ENCODE results near the gene SNRNP200.

Gene SNRNP200

DNA sequence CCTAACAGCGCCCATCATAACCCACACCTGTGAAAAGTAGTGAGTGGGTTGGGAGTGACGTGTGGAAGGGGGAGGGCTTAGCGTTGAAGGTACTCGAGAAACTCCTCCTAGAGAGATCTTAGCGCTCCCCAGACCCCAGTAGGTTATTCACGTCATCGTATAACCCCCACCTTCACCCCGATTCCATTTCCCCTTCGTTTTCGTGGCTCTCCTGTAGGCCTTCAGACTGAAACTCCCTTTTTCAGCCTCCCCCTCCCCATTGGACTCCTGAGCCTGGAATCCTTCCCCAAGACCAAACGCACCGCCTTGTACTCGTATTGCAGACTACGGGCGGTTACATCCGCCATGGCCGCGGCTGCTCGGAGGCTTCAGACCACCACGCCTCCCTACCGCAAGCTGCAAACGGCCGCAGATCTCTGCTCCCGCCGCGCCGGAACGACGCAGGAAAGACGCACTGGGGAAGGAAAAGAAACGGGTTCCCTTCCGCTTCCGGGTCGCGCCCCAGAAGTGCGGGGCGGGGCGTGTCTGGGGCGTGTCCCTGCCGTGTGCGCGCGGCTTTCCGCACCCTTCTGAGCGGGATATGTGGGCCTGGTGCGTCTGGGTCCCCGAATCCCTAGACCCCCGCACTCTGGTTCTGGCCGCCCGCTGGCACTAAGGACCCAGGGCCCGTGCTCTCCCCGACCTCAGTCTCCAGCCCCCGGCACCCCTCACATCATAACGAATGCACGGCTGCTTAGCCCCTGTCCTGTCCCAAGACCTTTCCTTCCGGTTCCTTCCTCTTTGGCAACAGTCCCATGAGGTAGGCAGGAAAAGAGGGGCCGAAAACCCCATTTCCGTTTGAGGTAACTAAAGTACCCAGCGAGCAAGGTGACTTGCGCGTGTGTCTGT, at the start of gene SNRNP200:
SNRNP200 (minus strand) TSS at position 456 of the 888 bp plus-strand sequence; CDS start at position 347, 109 bp downstream.
- DNase-seq (ENCODE audit: low read depth in 3 of 3, low spot score in 1 of 3) = peak; percentile 64 to 83 (median 72)

DNA sequence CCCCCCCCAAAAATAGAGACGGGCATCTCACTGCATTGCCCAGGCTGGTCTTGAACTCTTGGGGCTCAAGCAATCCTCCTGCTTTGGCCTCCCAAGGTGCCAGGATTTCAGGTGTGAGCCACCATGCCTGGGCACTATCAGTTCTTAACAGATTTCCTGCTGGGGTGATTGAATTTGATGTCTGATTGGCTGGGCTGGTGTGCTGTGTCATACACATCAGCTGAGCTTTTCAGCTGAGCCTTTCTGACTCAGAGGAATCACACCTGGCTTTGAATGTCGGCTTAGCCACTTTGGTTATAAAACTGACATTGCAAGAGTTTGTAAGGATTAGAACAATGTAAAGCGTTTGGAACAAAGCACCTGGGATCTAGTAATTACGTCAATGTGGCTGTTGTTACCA, 49.1 kb upstream of the SNRNP200 start:
- no peak for DNase-seq (ENCODE audit: low read depth in 3 of 3, low spot score in 1 of 3)

DNA sequence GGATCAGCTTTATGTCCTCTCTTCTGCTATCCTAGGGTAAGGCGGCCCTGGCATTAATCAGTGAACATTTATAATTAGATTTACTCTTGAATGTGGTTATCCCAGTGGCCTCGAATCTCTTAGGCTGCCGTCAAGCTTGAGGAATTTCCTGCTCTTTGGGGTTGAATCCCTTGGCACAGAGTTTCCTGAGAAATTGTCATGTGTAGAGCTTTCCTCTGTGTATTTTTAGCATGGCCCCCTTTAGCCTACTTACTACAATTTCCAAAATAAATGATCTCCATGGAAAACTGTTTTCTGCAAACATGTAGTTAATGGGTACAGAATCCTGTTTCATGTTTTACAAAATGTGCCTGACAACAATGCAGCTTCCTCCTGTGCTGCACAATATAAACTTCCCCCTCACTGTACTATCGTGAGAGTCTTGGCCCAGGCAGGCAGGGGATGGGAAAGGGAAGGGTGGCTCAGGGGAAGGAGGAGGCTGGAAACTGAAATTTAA, 48.3 kb upstream of the SNRNP200 start:
- DNase-seq (ENCODE audit: low read depth in 3 of 3, low spot score in 1 of 3) = no peak

DNA sequence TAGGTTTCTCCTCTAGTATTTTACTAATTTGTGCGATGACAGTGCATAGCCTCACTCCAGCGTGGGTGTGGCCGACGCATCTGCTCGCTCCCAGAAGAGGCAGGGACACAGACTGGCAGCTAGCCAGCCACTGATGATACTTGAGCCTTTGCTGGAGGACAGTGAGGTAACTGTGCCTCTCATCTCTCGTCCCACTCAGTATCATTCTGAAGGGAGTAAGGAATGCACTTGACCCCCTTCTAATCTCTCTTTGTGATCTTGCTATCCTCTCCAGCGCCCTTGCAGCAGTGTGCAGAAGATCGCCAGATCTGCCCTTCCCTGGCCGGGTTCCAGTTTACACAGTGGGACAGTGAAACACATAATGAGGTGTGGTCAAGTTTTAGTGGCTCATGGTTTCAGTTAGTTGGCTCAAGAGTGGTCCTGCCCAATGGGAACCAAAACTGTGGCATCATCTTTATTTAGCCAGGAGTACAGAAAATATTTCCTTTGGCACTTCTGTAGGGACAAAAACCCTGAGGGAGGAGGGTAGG, 47.8 kb upstream of the SNRNP200 start:
- no peak for DNase-seq (ENCODE audit: low read depth in 3 of 3, low spot score in 1 of 3)

DNA sequence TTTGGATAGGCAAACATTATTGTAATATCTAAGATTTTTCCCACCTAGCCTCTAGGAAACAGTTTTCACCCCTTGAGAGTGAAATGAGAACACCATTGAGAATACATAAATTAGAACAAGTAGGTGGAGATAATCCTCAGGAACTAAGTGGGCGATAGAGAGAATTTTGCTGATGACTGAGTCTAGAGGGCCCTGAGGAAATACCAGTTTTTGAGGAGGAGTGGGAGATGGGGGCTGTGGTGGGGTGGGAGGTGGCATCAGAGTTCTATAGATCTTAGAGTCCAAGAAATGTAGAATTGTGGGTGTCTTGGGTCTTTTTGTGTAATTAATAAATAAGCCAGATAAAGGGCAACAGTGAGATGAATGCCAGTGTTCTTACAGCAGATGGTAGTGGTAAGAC, 42.0 kb upstream of the SNRNP200 start:
- no peak for DNase-seq (ENCODE audit: low read depth in 3 of 3, low spot score in 1 of 3)

DNA sequence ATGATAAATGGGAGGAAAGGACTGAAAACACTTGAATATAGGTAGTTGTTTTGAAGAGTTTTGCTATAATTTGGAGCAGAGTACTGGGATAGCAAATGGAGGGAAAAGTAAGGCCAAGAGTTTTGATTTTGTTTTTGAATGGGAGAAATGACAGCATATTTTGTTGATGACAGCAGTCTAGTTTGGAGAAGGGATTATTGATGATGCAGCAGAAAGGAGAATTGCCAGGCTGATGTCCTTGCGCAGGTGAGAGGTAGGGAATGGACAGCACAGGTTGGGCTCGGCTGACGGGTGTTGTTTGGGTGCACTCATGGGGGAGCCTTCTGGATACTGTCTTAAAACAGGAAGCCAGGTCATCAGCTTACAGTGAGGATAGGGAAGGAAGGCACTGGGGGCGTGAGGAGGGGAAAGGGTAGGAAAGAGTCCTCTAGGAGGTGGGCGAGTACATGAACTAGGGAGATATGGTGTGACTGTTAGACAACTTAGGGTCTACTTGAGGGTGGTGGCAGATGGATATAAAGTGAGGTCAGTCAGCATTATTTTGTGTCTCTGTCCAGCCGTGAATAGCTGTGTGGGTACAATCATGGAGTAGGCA, 40.6 kb upstream of the SNRNP200 start:
- no peak for DNase-seq (ENCODE audit: low read depth in 3 of 3, low spot score in 1 of 3)

DNA sequence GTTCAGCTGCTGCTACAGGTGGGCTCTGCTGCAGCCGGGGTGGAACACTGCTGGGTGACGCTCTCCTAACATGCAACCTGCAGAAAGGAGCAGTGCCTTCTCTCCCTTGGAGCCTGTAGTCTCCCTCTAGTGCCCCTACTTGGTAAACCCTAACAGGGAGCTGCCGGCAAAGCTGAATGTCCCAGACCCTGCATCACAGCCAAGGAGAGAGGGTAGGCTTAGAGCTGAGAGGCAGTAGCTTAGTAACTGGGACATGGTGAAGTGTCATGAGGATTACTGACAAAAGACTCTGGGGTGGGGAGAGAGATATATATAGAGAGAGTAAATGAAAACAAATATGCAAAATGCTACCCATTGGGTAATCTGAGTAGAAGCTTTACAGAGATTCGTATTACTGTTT, 40.1 kb upstream of the SNRNP200 start:
- no peak for DNase-seq (ENCODE audit: low read depth in 3 of 3, low spot score in 1 of 3)

DNA sequence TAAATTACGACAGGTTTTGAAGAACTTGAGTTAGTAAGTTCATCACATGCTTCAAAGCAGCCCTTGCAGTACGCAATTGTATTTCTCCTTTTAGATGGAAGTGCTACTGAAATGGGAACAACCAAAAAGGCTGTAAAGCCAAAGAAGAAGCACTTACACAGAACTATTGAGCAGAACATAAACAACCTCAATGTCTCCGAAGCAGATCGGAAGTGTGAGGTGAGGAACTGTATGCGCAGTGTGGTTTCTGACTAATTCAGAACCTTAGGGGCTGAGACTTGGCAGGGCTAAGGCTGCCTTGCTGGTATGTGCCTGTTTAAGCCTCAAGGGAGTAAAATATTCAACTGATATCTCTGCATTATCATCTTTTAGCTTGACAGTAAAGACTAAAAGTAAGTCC, 38.7 kb upstream of the SNRNP200 start:
- DNase-seq (ENCODE audit: low read depth in 3 of 3, low spot score in 1 of 3) = no peak

DNA sequence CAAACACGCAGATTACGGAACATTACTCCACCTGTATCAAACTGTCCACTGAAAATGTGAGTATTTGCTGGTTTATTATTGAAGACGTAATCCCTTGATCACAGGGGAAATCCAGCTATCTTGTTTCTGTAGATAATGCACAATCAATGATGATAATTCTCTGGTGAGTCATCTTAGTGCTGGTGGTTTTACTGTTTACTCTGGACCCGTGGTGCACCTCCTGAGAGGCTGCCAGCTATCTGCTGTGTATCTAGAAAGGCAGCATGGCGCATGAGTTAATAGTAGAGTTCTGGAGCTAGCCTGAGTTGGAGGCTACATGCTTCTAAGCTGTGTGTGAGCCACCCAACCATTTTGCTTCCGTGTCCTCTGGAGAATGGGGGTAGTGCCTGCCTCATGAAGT, 36.7 kb upstream of the SNRNP200 start:
- DNase-seq (ENCODE audit: low read depth in 3 of 3, low spot score in 1 of 3) = no peak

DNA sequence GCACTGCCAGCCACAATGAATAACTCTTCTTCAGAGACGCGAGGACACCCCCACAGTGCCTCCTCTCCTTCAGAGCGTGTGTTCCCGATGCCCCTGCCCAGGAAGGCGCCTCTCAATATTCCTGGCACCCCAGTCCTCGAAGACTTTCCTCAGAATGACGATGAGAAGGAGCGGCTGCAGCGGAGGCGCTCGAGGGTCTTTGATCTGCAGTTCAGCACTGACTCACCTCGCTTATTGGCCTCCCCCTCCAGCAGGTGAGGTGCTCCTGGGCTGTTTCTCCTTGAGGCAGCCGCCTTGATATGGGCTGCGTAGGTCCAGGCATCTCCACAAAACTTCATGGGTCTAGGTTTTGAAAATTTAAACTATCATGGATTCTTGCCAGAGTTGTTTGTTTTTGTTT, 36.3 kb upstream of the SNRNP200 start:
- no peak for DNase-seq (ENCODE audit: low read depth in 3 of 3, low spot score in 1 of 3)

DNA sequence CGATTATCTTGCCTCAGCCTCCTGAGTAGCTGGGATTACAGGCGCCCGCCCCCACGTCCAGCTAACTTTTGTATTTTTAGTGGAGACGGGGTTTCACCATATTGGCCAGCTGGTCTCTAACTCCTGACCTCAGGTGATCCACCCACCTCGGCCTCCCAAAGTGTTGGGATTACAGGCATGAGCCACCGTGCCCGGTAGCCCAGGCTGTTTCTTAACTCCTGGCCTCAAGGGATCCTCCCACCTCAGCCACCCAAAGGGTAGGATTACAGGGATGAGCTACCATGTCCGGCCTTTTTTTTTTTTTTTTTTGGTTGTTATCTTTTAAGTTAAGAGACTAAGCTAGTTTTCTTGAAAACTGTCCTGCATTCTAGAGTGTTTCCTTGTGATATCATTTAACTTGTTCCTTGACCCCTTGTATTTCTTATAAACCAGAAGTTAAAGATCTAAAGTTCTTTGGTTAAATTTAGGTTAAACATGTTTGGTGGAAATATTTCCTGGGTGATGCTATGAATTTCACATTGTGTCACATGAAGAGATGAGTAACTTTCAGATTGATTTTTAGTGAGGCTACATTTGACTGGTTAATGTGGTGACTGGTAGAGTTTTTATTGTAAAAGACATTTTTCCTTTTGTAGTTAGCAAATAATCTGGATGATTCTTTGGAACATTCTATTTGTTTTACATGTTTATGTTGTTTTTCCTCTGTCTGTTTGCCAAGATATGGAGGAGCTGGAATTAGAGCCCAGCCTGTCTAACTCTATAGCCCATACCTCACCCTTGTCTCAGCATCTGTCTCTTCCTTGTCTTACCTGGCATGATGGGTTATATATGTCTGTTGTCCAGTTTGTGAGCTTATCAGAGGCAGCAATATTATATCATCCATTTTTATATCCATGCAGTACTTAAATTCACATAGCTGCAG, 35.4 kb upstream of the SNRNP200 start:
- no peak for DNase-seq (ENCODE audit: low read depth in 3 of 3, low spot score in 1 of 3)

DNA sequence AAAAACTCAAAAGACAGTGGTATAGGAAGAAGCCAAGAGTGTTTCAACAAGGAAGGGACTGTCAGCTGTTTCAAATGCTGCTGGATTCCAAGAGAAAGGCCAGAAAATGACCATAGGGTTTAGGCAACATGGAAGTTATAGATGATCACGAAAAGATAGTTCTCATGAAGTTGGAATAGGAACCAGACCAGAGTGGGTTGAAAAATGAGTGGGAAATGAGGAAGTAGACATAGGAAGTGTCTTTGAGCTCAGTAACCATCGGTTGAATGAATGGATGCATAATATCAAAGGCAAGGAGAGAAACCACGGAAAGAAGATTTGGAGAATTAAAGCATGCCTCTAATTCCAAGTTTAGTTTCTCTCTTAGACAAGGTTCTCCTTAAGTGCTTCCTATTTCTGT, 31.5 kb upstream of the SNRNP200 start:
- DNase-seq (ENCODE audit: low read depth in 3 of 3, low spot score in 1 of 3) = no peak

DNA sequence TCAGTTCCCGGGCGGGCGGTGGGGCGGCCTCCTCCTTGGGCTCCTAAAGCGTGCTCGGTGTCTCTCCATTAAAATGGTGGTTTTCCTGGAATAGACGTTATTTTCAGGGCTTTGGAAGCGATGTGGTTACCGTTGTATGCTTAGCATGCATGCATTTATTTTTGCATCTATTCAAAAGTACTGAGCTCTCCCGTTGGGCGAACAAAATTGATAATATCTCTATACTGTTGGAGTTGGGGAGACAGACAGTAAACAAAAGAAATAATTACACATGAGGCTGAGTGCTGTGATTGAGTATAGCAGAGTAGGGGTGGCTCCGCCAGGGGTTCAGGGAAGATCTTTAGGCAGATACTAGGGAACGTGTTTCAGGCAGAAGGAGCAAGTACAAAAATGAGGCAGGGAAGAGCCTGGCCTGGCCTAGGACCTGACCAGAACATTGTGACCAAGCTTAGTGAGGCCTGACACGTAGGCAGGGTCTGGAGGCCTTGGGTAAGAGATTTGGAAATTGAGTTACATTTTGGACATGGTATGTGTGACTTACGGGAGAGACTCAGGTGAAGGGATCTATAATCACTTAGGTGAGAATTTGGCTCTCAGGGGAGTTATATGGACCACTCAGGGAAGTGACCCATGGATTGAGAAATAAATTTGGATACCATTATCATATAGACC, 30.9 kb upstream of the SNRNP200 start:
- no peak for DNase-seq (ENCODE audit: low read depth in 3 of 3, low spot score in 1 of 3)

DNA sequence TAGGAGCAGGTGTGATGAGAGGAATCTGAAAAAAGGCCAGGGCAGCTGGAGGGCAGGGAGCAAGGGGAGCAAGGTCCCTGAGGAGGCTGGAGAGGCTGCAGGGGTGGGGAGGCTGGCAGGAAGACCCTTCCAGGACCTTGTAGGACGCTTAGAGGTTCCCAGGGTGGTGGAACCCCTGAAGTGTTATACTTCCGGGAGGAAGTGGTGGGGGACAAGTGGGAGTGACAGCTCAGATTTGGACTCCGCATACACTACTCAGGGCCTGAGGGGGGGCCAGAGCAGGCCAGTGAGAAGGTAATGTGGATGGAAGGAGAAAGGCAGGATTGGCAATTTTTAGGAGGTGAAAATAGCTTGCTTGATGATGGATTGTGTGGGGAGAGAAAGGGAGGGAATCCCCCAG, 28.4 kb upstream of the SNRNP200 start:
- no peak for DNase-seq (ENCODE audit: low read depth in 3 of 3, low spot score in 1 of 3)

DNA sequence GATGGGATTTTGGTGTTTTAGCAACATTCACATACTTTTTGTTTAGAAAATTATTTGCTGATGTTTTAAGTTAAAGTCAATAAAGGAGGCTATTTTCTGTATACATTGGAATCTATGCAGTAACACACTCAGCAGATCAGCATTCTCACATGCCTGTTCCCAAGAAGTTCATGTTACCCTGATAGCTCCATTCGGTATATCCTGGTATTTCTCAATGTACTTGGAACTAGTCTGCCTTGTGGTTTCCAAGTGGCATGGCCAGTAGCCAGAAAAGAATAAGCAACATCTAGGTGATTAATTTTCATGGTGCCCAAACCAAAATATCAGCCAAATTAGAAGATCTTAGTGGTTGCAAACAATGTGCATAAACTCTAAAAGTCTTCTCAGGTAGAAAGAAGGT, 25.1 kb upstream of the SNRNP200 start:
- no peak for DNase-seq (ENCODE audit: low read depth in 3 of 3, low spot score in 1 of 3)

DNA sequence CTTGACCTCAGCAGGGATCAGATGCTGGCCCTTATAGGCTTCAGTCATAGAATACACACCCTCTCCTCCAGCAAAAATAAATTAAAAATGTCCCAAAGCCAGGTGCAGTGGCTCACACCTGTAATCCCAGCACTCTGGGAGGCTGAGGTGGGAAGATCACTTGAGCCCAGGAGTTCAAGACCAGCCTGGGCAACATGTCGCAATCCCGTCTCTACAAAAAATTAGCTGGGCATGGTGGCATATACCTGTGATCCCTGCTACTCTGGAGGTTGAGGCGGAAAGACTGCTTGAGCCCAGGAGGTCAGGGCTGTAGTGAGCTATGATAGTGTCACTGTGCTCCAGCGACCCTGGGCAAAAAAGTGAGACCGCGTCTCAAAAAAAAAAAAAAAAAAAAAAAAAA, 24.5 kb upstream of the SNRNP200 start:
- DNase-seq (ENCODE audit: low read depth in 3 of 3, low spot score in 1 of 3) = no peak

DNA sequence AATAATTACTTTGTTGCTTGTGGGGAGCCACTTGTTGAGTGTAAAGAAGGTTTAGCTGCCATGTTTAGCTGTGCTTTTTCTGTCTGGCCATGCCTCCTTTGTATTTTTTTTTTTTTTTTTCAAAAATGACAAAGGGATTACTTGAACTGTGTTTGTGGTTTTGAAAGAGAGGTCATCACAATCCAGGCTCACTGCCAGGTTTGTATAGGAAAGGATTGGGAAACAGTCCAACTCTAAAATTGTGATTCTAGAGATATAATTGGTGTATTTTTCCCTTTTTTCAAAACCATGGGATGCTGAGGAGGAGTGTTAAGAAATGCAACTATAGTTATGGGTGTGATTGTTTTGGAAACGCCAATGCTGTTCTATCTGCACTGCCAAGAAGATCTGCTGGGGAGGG, 24.1 kb upstream of the SNRNP200 start:
- DNase-seq (ENCODE audit: low read depth in 3 of 3, low spot score in 1 of 3) = no peak

DNA sequence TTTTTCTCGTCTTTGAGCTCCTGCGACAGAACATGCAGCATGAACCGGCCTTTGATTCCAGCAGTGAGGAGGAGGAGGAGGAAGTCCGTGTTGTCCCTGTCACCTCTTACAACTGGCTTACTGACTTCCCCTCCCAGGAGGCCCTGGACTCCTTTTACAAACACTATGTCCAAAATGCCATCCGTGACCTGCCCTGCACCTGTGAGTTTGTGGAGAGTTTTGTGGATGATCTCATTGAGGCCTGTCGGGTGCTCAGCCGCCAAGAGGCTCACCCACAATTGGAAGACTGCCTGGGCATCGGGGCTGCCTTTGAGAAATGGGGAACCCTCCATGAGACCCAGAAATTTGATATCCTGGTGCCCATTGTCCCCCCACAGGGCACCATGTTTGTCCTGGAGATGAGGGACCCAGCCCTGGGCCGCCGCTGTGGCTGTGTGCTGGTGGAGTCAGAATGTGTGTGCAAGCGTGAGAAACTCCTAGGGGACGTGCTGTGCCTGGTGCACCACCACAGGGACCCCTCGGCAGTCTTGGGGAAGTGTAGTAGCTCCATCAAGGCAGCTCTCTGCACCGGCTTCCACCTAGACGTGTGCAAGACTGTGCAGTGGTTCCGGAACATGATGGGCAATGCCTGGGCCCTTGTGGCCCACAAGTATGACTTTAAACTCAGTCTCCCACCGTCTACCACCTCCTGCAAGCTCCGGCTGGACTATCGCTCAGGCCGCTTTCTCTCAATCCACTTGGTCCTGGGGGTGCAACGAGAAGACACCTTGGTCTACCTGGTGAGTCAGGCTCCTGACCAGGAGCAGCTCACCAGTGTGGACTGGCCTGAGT, 21.9 kb upstream of the SNRNP200 start:
- no peak for DNase-seq (ENCODE audit: low read depth in 3 of 3, low spot score in 1 of 3)

DNA sequence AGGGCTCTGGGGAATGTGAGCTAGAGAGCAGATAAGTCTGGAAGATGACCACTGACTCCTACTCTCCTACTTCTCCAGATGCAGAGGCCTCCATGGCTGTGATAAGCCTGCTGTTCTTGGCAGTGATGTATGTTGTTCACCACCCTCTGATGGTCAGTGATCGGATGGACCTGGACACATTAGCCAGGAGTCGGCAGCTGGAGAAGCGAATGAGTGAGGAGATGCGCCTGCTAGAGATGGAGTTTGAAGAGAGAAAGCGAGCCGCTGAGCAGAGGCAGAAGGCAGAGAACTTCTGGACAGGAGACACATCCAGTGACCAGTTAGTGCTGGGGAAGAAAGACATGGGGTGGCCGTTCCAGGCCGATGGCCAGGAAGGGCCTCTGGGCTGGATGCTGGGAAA, 21.2 kb upstream of the SNRNP200 start:
- no peak for DNase-seq (ENCODE audit: low read depth in 3 of 3, low spot score in 1 of 3)

DNA sequence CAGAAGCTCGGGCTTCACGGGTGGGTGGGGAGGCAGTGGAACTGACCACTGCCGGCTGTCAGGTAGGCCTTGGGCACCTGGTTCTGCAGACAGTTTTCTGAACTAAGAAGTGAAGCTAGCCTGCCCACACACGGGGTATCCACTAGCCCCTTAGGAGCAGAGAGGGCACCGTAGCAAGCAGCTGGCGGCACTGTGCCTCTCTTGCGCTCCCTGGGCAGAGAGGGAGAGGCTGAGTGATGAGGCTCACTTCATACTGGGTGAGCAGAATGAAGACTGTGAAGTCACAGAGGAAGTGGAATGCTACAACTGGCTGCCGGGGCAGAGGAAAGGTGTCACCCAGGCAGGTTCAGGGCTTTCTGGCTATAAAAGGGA, 20.5 kb upstream of the SNRNP200 start:
- DNase-seq (ENCODE audit: low read depth in 3 of 3, low spot score in 1 of 3) = no peak

Measured in stimulated activated CD4-positive, alpha-beta T cell treated with anti-CD3 and anti-CD28 coated beads, TNF-alpha, amount 100 ng/mL, for 1 hour (primary cell).